OCI-LY3 (cell line): ENCODE results near the gene ANAPC10.

Experiments used
- CTCF ChIP-seq: fragments of 200-600, 300-600 bp; sonication (generic); IDR thresholded peaks from 2 replicates; pipeline ENCODE4 v1.5.1; 2014; ENCODE audit warnings: antibody characterized with exemption, low read length, low read depth
- EZH2phosphoT487 ChIP-seq: fragments of 200-600 bp; shearing (Covaris generic); IDR thresholded peaks from 2 replicates; pipeline ENCODE4 v1.6.1; 2018; ENCODE audit warnings: antibody characterized with exemption, mixed run types, low read depth

DNA sequence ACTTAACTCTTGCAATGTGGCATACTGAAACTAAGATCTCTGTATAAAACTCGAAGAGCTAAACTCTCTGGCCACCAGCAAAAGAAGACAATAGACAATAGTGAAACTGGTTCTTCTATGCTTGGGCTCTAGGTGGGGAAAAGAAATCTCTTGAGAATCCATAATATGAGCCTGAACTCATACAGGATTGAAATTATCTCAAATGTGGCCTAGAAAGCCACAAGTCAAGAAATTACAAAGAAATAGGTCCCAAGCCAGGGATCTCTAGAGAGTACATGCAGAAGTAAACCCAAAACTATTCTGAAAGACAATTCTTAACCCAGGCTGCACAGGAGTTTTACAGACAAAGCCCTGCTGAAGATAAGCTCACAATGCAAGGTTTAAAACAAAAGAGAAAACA, 127.4 kb downstream of the ANAPC10 start:
- TF ChIP-seq CTCF (no peak), EZH2phosphoT487 (no peak)
